ENCODE measurements around the gene ATF7.
"Not testable (repeated sequence)": the region's sequence is repeated elsewhere in the genome, so short reads cannot be mapped to it uniquely, and the experiment has no call there.

The ATF7 gene

GRCh38 chr12:53622724-53623123 lies 3.5 kb downstream of the ATF7 start:
- Histone ChIP-seq H3K4me1 (ENCODE audit: insufficient read depth, low read length) (peaks cover 12% of the 10 kb centered on the region; the same call in 1 of the 2 replicates), H3K9ac (ENCODE audit: low read depth, low read length) (no peak overlapping the region), H3K9me3 (ENCODE audit: control insufficient read depth, insufficient read depth, low read length) (no peaks in the 10 kb centered on the region), H3K36me3 (ENCODE audit: insufficient read depth, low read length) (no peaks in the 10 kb centered on the region)

- no peaks in the 10 kb centered on the region for H3K4me1 ChIP-seq (ENCODE audit: insufficient read depth, low read length)
- no peaks in the 10 kb centered on the region for H3K36me3 ChIP-seq (ENCODE audit: insufficient read depth, low read length)
- no peak overlapping the region for H3K9ac ChIP-seq (ENCODE audit: low read depth, low read length)
- no peaks in the 10 kb centered on the region for H3K9me3 ChIP-seq (ENCODE audit: control insufficient read depth, insufficient read depth, low read length)
Observed at GRCh38 chr12:53618275-53618674, 7.9 kb downstream of the ATF7 start.

- H3K9ac ChIP-seq (ENCODE audit: low read depth, low read length) = no peak overlapping the region
Observed at GRCh38 chr12:53617700-53618099, 8.5 kb downstream of the ATF7 start.

GRCh38 chr12:53616950-53617349 lies 9.2 kb downstream of the ATF7 start:
- Histone ChIP-seq H3K36me3 (ENCODE audit: insufficient read depth, low read length) (no peaks in the 10 kb centered on the region), H3K9me3 (ENCODE audit: control insufficient read depth, insufficient read depth, low read length) (no peaks in the 10 kb centered on the region), H3K9ac (ENCODE audit: low read depth, low read length) (no peak overlapping the region), H3K4me1 (ENCODE audit: insufficient read depth, low read length) (no peaks in the 10 kb centered on the region)

More at GRCh38 chr12:53617700-53618099, 8.5 kb downstream of the ATF7 start:
- no peaks in the 10 kb centered on the region for H3K36me3 ChIP-seq (ENCODE audit: insufficient read depth, low read length)
- H3K4me1 ChIP-seq (ENCODE audit: insufficient read depth, low read length) = no peaks in the 10 kb centered on the region
- no peaks in the 10 kb centered on the region for H3K9me3 ChIP-seq (ENCODE audit: control insufficient read depth, insufficient read depth, low read length)

GRCh38 chr12:53613821-53614220 lies 12.4 kb downstream of the ATF7 start:
- no peaks in the 10 kb centered on the region for H3K36me3 ChIP-seq (ENCODE audit: insufficient read depth, low read length)
- no peak overlapping the region for H3K9ac ChIP-seq (ENCODE audit: low read depth, low read length)
- H3K9me3 ChIP-seq (ENCODE audit: control insufficient read depth, insufficient read depth, low read length) = no peaks in the 10 kb centered on the region
- H3K4me1 ChIP-seq (ENCODE audit: insufficient read depth, low read length) = no peaks in the 10 kb centered on the region

- no peaks in the 10 kb centered on the region for H3K9me3 ChIP-seq (ENCODE audit: control insufficient read depth, insufficient read depth, low read length)
- no peaks in the 10 kb centered on the region for H3K36me3 ChIP-seq (ENCODE audit: insufficient read depth, low read length)
- H3K9ac ChIP-seq (ENCODE audit: low read depth, low read length) = no peak overlapping the region
- H3K4me1 ChIP-seq (ENCODE audit: insufficient read depth, low read length) = no peaks in the 10 kb centered on the region
Observed at GRCh38 chr12:53612978-53613377, 13.2 kb downstream of the ATF7 start.

GRCh38 chr12:53611304-53611703 lies 14.9 kb downstream of the ATF7 start:
- no peaks in the 10 kb centered on the region for H3K36me3 ChIP-seq (ENCODE audit: insufficient read depth, low read length)

GRCh38 chr12:53606688-53607087 lies 19.5 kb downstream of the ATF7 start:
- H3K4me1 ChIP-seq (ENCODE audit: insufficient read depth, low read length); H3K36me3 ChIP-seq (ENCODE audit: insufficient read depth, low read length); H3K9ac ChIP-seq (ENCODE audit: low read depth, low read length); H3K9me3 ChIP-seq (ENCODE audit: control insufficient read depth, insufficient read depth, low read length): not testable (repeated sequence)

More at GRCh38 chr12:53611304-53611703, 14.9 kb downstream of the ATF7 start:
- H3K4me1 ChIP-seq (ENCODE audit: insufficient read depth, low read length) = no peaks in the 10 kb centered on the region
- no peak overlapping the region for H3K9ac ChIP-seq (ENCODE audit: low read depth, low read length)
- H3K9me3 ChIP-seq (ENCODE audit: control insufficient read depth, insufficient read depth, low read length) = no peaks in the 10 kb centered on the region

GRCh38 chr12:53604581-53604980 lies 21.6 kb downstream of the ATF7 start:
- no peaks in the 10 kb centered on the region for H3K9me3 ChIP-seq (ENCODE audit: control insufficient read depth, insufficient read depth, low read length)
- H3K9ac ChIP-seq (ENCODE audit: low read depth, low read length) = no peak overlapping the region
- H3K36me3 ChIP-seq (ENCODE audit: insufficient read depth, low read length) = no peaks in the 10 kb centered on the region
- H3K4me1 ChIP-seq (ENCODE audit: insufficient read depth, low read length) = peaks cover 8% of the 10 kb centered on the region; the same call in 1 of the 2 replicates

- Histone ChIP-seq H3K9me3 (ENCODE audit: control insufficient read depth, insufficient read depth, low read length) (no peaks in the 10 kb centered on the region), H3K36me3 (ENCODE audit: insufficient read depth, low read length) (no peaks in the 10 kb centered on the region), H3K4me1 (ENCODE audit: insufficient read depth, low read length) (peaks cover 8% of the 10 kb centered on the region; the same call in 1 of the 2 replicates), H3K9ac (ENCODE audit: low read depth, low read length) (no peak overlapping the region)
Observed at GRCh38 chr12:53603804-53604203, 22.4 kb downstream of the ATF7 start.

GRCh38 chr12:53603196-53603595 lies 23.0 kb downstream of the ATF7 start:
- peaks cover 8% of the 10 kb centered on the region; the same call in 1 of the 2 replicates for H3K4me1 ChIP-seq (ENCODE audit: insufficient read depth, low read length)
- no peaks in the 10 kb centered on the region for H3K9me3 ChIP-seq (ENCODE audit: control insufficient read depth, insufficient read depth, low read length)
- H3K36me3 ChIP-seq (ENCODE audit: insufficient read depth, low read length) = no peaks in the 10 kb centered on the region
- no peak overlapping the region for H3K9ac ChIP-seq (ENCODE audit: low read depth, low read length)

GRCh38 chr12:53602176-53602864 lies 23.9 kb downstream of the ATF7 start:
- H3K9me3 ChIP-seq (ENCODE audit: control insufficient read depth, insufficient read depth, low read length) = no peaks in the 10 kb centered on the region
- H3K4me1 ChIP-seq (ENCODE audit: insufficient read depth, low read length) = peaks cover 8% of the 10 kb centered on the region; the same call in 1 of the 2 replicates
- no peaks in the 10 kb centered on the region for H3K36me3 ChIP-seq (ENCODE audit: insufficient read depth, low read length)
- H3K9ac ChIP-seq (ENCODE audit: low read depth, low read length) = no peak overlapping the region

- Histone ChIP-seq H3K9me3 (ENCODE audit: control insufficient read depth, insufficient read depth, low read length) (no peaks in the 10 kb centered on the region), H3K4me1 (ENCODE audit: insufficient read depth, low read length) (peaks cover 8% of the 10 kb centered on the region; the same call in 1 of the 2 replicates), H3K9ac (ENCODE audit: low read depth, low read length) (no peak overlapping the region), H3K36me3 (ENCODE audit: insufficient read depth, low read length) (no peaks in the 10 kb centered on the region)
Observed at GRCh38 chr12:53601296-53601847, 24.8 kb downstream of the ATF7 start.

GRCh38 chr12:53600490-53601295 lies 25.5 kb downstream of the ATF7 start:
- Histone ChIP-seq H3K36me3 (ENCODE audit: insufficient read depth, low read length) (no peaks in the 10 kb centered on the region), H3K9ac (ENCODE audit: low read depth, low read length) (no peak overlapping the region), H3K4me1 (ENCODE audit: insufficient read depth, low read length) (peaks cover 8% of the 10 kb centered on the region; the same call in 1 of the 2 replicates), H3K9me3 (ENCODE audit: control insufficient read depth, insufficient read depth, low read length) (no peaks in the 10 kb centered on the region)

Measured in ES-I3 (cell line).